HEK293 (cell line): ENCODE results near the gene NANS.

Experiments
- CTCF ChIA-PET: fragments of 350-600 bp; formaldehyde crosslinking; extraction: SDS; loops from one replicate; lab custom pipeline; 2021; ENCODE audit warnings: antibody characterized with exemption; lab: Yijun Ruan, JAX
- POLR2A ChIA-PET: fragments of 300-600 bp; formaldehyde crosslinking; extraction: SDS; loops from one replicate; lab custom pipeline; 2020; ENCODE audit warnings: antibody characterized with exemption, inconsistent platforms; lab: Yijun Ruan, JAX
- H3K27ac ChIP-seq: fragments of 200-500 bp; sonication (Bioruptor generic); 2 replicates; pipeline ENCODE4 v1.5.1; 2014; ENCODE audit warnings: low read depth, low read length, control low read depth, inconsistent platforms; ENCODE audit errors: extremely low read depth
- H3K36me3 ChIP-seq, 2 experiments: fragments of 200-500 bp in 1 of 2; sonication (Bioruptor generic) in 1 of 2; 1 replicate in 1 of 2; 2 replicates in 1 of 2; pipeline ENCODE4 v1.5.1; 2014 to 2017; ENCODE audit warnings: inconsistent platforms in 2 of 2, low read length in 2 of 2; ENCODE audit not compliant: control insufficient read depth in 2 of 2, insufficient read depth in 1 of 2
- H3K4me1 ChIP-seq: fragments of 200-500 bp; sonication (Bioruptor generic); 2 replicates; pipeline ENCODE4 v1.5.1; 2014; ENCODE audit warnings: mild to moderate bottlenecking, low read length, inconsistent platforms; ENCODE audit not compliant: control insufficient read depth, insufficient read depth
- H3K4me3 ChIP-seq: 2 replicates; pipeline ENCODE4 v1.5.1; 2011; ENCODE audit warnings: low read depth, mild to moderate bottlenecking, control low read depth, low read length, moderate library complexity
- H3K9me3 ChIP-seq: fragments of 200-500 bp; sonication (Bioruptor generic); 2 replicates; pipeline ENCODE4 v1.5.1; 2014; ENCODE audit warnings: low read depth, low read length, inconsistent platforms; ENCODE audit not compliant: control insufficient read depth, insufficient read depth
- GLI2 ChIP-seq: fragments of 450-650 bp; formaldehyde crosslinking; IDR thresholded peaks from 2 replicates; pipeline ENCODE4; 2017; ENCODE audit warnings: missing biosample characterization, missing genetic modification characterization, low read depth, borderline replicate concordance
- PBX3 ChIP-seq: sonication (generic); formaldehyde crosslinking; IDR thresholded peaks from 2 replicates; pipeline ENCODE4 v1.8.1; 2022; ENCODE audit warnings: mild to moderate bottlenecking, moderate library complexity, missing genetic modification reagents
- SCRT1 ChIP-seq: fragments of 450-650 bp; formaldehyde crosslinking; IDR thresholded peaks from 2 replicates; pipeline ENCODE4 v1.5.1; 2016; ENCODE audit warnings: missing biosample characterization, missing genetic modification characterization, borderline replicate concordance
- SP2 ChIP-seq: fragments of 450-650 bp; formaldehyde crosslinking; IDR thresholded peaks from 2 replicates; pipeline ENCODE4 v1.5.1; 2016; ENCODE audit warnings: missing biosample characterization, missing genetic modification characterization
- SP7 ChIP-seq: fragments of 450-650 bp; formaldehyde crosslinking; IDR thresholded peaks from 2 replicates; pipeline ENCODE4 v1.5.1; 2016; ENCODE audit warnings: missing biosample characterization, missing genetic modification characterization
- ZBTB8A ChIP-seq: fragments of 450-650 bp; formaldehyde crosslinking; IDR thresholded peaks from 2 replicates; pipeline ENCODE4 v1.5.1; 2016; ENCODE audit warnings: missing biosample characterization, missing genetic modification characterization
- ZNF10 ChIP-seq: fragments of 450-650 bp; formaldehyde crosslinking; IDR thresholded peaks from 2 replicates; pipeline ENCODE4 v1.5.1; 2017; ENCODE audit warnings: missing biosample characterization, missing genetic modification characterization
- ZNF114 ChIP-seq: fragments of 450-650 bp; formaldehyde crosslinking; IDR thresholded peaks from 2 replicates; pipeline ENCODE4 v1.5.0; 2017; ENCODE audit warnings: missing biosample characterization, missing genetic modification characterization
- ZNF184 ChIP-seq: fragments of 450-650 bp; IDR thresholded peaks from 2 replicates; pipeline ENCODE4 v1.5.1; 2018; ENCODE audit warnings: missing biosample characterization, mild to moderate bottlenecking, missing genetic modification characterization
- ZNF202 ChIP-seq: fragments of 450-650 bp; formaldehyde crosslinking; IDR thresholded peaks from 2 replicates; pipeline ENCODE4 v1.5.1; 2016; ENCODE audit warnings: missing biosample characterization, missing genetic modification characterization, borderline replicate concordance
- ZNF311 ChIP-seq: fragments of 450-650 bp; formaldehyde crosslinking; IDR thresholded peaks from 2 replicates; pipeline ENCODE4 v1.5.1; 2017; ENCODE audit warnings: missing biosample characterization, missing genetic modification characterization, borderline replicate concordance
- ZNF433 ChIP-seq: fragments of 450-650 bp; formaldehyde crosslinking; IDR thresholded peaks from 2 replicates; pipeline ENCODE4 v1.5.1; 2016; ENCODE audit warnings: missing biosample characterization, missing genetic modification characterization, low read depth
- ZNF501 ChIP-seq: fragments of 450-650 bp; formaldehyde crosslinking; IDR thresholded peaks from 2 replicates; pipeline ENCODE4 v1.5.1; 2016; ENCODE audit warnings: missing biosample characterization, missing genetic modification characterization
- ZNF510 ChIP-seq: fragments of 450-650 bp; formaldehyde crosslinking; IDR thresholded peaks from 2 replicates; pipeline ENCODE4 v1.5.1; 2018; ENCODE audit warnings: mild to moderate bottlenecking, missing genetic modification characterization, missing biosample characterization; ENCODE audit not compliant: insufficient replicate concordance
- ZNF521 ChIP-seq: fragments of 450-650 bp; formaldehyde crosslinking; IDR thresholded peaks from 2 replicates; pipeline ENCODE4 v1.5.1; 2017; ENCODE audit warnings: missing biosample characterization, mild to moderate bottlenecking, missing genetic modification characterization
- ZNF544 ChIP-seq: fragments of 450-650 bp; formaldehyde crosslinking; IDR thresholded peaks from 2 replicates; pipeline ENCODE4 v1.5.0; 2017; ENCODE audit warnings: missing biosample characterization, missing genetic modification characterization
- ZNF610 ChIP-seq: fragments of 450-650 bp; formaldehyde crosslinking; IDR thresholded peaks from 2 replicates; pipeline ENCODE4 v1.5.1; 2016; ENCODE audit warnings: missing biosample characterization, missing genetic modification characterization, borderline replicate concordance
- ZNF623 ChIP-seq: fragments of 450-650 bp; formaldehyde crosslinking; IDR thresholded peaks from 2 replicates; pipeline ENCODE4 v1.5.1; 2016; ENCODE audit warnings: missing biosample characterization, missing genetic modification characterization
- ZNF626 ChIP-seq: fragments of 450-650 bp; sonication (Bioruptor Pico); formaldehyde crosslinking; IDR thresholded peaks from 2 replicates; pipeline ENCODE4 v1.5.1; 2018; ENCODE audit warnings: missing biosample characterization, missing genetic modification characterization, inconsistent platforms
- ZNF777 ChIP-seq: fragments of 450-650 bp; formaldehyde crosslinking; IDR thresholded peaks from 2 replicates; pipeline ENCODE4 v1.5.1; 2017; ENCODE audit warnings: missing biosample characterization, missing genetic modification characterization, borderline replicate concordance
- ZSCAN23 ChIP-seq: fragments of 450-650 bp; formaldehyde crosslinking; IDR thresholded peaks from 2 replicates; pipeline ENCODE4 v1.5.1; 2016; ENCODE audit warnings: missing biosample characterization, missing genetic modification characterization
- TF ChIP-seq, protein P1 (sequence below): fragments of 450-650 bp; formaldehyde crosslinking; IDR thresholded peaks from 2 replicates; pipeline ENCODE4 v1.5.1; 2016; ENCODE audit warnings: missing biosample characterization, missing genetic modification characterization
- TF ChIP-seq, protein P2 (sequence below): fragments of 450-650 bp; formaldehyde crosslinking; IDR thresholded peaks from 2 replicates; pipeline ENCODE4 v1.5.1; 2016; ENCODE audit warnings: missing biosample characterization, missing genetic modification characterization
- TF ChIP-seq, protein P3 (sequence below): fragments of 450-650 bp; formaldehyde crosslinking; IDR thresholded peaks from 2 replicates; pipeline ENCODE4 v1.5.1; 2016; ENCODE audit warnings: missing biosample characterization, missing genetic modification characterization

The NANS gene

DNA sequence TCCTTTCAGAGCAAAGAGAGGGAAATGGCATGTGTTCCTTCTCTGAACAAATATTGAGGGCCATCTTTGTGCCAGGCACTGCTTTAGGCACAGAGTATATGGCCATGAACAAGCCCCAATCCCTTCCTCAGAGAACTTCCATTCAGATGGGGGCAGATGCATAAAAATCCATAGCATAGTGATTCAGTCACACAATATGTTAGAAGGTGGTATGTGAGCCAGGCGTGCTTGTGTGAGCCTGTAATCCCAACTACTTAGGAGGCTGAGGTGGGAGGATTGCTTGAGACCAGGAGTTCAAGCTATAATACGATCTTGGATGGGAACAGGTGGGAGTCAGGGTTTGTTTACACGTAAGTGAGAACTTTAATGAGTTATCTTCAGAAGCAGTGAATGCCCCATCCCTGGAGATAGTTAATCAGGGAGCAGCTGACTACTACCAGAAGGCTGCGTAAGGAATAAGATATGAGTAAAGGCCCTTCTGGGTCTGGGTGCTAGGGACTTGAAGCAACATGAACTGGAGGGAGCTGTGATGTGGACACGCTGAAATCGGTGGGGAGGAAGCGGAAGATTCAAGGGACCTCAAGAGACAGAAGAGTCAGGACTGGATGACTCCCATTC, 27.1 kb downstream of the NANS start (continued):
- no peak for TF ChIP-seq ZSCAN23 (tag by site-specific recombination)
- no peak for TF ChIP-seq ZBTB8A (tag by site-specific recombination)
- no peak for TF ChIP-seq SP2 (tag by site-specific recombination)
- no peak for TF ChIP-seq ZNF510 (tag by site-specific recombination)
- TF ChIP-seq ZNF610 (tag by site-specific recombination): no peak
- TF ChIP-seq, protein P1, sequence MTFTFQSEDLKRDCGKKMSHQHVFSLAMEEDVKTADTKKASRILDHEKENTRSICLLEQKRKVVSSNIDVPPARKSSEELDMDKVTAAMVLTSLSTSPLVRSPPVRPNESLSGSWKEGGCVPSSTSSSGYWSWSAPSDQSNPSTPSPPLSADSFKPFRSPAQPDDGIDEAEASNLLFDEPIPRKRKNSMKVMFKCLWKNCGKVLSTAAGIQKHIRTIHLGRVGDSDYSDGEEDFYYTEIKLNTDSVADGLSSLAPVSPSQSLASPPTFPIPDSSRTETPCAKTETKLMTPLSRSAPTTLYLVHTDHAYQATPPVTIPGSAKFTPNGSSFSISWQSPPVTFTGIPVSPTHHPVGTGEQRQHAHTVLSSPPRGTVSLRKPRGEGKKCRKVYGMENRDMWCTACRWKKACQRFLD: no peak
- TF ChIP-seq ZNF777 (tag by site-specific recombination): no peak

DNA sequence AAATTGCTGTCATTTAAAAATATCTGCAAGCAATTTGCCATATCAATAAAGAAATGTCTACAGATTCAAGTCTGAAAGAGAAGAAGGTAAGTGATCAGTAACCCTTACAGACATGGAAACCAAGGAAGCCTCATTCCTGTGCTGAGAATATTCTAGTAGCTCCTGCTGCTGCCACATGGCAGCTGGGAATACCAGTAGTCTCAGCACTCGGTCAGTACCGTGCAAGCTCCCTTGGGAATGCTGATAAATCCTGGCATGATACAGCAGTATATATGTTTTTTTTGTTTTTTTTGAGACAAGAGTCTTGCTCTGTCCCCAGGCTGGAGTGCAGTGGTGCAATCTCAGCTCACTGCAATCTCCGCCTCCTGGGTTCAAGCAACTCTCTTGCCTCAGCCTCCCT, 27.9 kb downstream of the NANS start:
- TF ChIP-seq ZNF184 (tag by site-specific recombination) (no peak), ZNF202 (no peak), ZNF544 (tag by site-specific recombination) (no peak), ZNF433 (tag by site-specific recombination) (no peak), PBX3 (CRISPR knock-in tag) (no peak), SCRT1 (no peak), ZNF626 (tag by site-specific recombination) (no peak)
- TF ChIP-seq, protein P2, sequence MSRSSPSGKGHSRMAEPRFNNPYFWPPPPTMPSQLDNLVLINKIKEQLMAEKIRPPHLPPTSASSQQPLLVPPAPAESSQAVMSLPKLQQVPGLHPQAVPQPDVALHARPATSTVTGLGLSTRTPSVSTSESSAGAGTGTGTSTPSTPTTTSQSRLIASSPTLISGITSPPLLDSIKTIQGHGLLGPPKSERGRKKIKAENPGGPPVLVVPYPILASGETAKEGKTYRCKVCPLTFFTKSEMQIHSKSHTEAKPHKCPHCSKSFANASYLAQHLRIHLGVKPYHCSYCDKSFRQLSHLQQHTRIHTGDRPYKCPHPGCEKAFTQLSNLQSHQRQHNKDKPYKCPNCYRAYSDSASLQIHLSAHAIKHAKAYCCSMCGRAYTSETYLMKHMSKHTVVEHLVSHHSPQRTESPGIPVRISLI (tag by site-specific recombination): no peak
- Histone ChIP-seq H3K4me1 (no peaks in the 10 kb centered on the region; the same call in 1 of the 2 replicates), H3K27ac (no peak overlapping the region), H3K9me3 (no peaks in the 10 kb centered on the region), H3K36me3 (peaks cover 3 to 71% of the 10 kb centered on the region in 2 experiments; a peak in 2 of 3 replicates), H3K4me3 (no peak overlapping the region)
- ChIA-PET POLR2A (interaction anchor here (0.8 kb wide), 1 partner anchor 28 kb away, joined by 4 read pairs; the partner anchor contains the start of gene NANS), CTCF (interaction anchor here (0.5 to 3.4 kb wide), 4 partner anchors 10 to 692 kb away, joined by 3 to 22 read pairs (median 3); no protein-coding TSS in a partner anchor)

DNA sequence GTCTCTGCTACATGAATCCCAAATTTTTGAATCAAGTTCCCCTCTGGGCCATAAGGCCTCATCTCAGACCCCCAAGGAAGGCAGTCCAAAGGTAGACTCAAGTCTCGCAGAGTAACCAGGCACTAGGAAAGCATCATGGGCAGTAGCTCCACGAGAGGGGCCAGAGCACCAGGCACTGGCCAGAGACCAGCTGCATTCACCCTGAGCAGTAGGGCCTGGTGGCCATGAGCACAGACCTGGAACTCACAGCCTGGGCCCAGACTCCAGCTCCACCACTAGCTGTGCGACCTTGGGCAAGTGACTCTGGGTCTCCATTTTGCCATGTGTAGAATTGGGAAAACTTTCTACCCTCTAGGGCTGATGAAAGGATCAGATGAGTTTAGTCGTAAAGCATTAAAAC, 28.5 kb downstream of the NANS start:
- TF ChIP-seq GLI2 (tag by site-specific recombination): no peak
- no peak for TF ChIP-seq ZNF623 (tag by site-specific recombination)
- TF ChIP-seq ZNF311 (tag by site-specific recombination): no peak
- no peak for TF ChIP-seq ZNF114 (tag by site-specific recombination)
- no peak for TF ChIP-seq ZNF626 (tag by site-specific recombination)
- TF ChIP-seq ZBTB8A (tag by site-specific recombination): no peak
- no peak for TF ChIP-seq ZNF501 (tag by site-specific recombination)
- no peak for TF ChIP-seq ZNF521 (tag by site-specific recombination)
- TF ChIP-seq ZNF10 (tag by site-specific recombination): no peak
- TF ChIP-seq, protein P3, sequence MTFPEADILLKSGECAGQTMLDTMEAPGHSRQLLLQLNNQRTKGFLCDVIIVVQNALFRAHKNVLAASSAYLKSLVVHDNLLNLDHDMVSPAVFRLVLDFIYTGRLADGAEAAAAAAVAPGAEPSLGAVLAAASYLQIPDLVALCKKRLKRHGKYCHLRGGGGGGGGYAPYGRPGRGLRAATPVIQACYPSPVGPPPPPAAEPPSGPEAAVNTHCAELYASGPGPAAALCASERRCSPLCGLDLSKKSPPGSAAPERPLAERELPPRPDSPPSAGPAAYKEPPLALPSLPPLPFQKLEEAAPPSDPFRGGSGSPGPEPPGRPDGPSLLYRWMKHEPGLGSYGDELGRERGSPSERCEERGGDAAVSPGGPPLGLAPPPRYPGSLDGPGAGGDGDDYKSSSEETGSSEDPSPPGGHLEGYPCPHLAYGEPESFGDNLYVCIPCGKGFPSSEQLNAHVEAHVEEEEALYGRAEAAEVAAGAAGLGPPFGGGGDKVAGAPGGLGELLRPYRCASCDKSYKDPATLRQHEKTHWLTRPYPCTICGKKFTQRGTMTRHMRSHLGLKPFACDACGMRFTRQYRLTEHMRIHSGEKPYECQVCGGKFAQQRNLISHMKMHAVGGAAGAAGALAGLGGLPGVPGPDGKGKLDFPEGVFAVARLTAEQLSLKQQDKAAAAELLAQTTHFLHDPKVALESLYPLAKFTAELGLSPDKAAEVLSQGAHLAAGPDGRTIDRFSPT (tag by site-specific recombination): no peak
- no peak for TF ChIP-seq SP7 (tag by site-specific recombination)
- no peaks in the 10 kb centered on the region; the same call in 1 of the 2 replicates for H3K4me1 ChIP-seq
- H3K27ac ChIP-seq: no peak overlapping the region
- H3K9me3 ChIP-seq: no peaks in the 10 kb centered on the region
- ChIA-PET CTCF (interaction anchor here (3.4 kb wide), 1 partner anchor 11 kb away, joined by 22 read pairs; no protein-coding TSS in a partner anchor), POLR2A (interaction anchor here (1.0 kb wide), 1 partner anchor 172 kb away, joined by 3 read pairs; no protein-coding TSS in a partner anchor)
- H3K4me3 ChIP-seq: no peak overlapping the region
- H3K36me3 ChIP-seq: peaks cover 3 to 67% of the 10 kb centered on the region in 2 experiments; a peak in 2 of 3 replicates
